Lung microvascular endothelial cell (primary cell): ENCODE results near the gene TTC12. TPM values are rescaled to one million over a fixed set of nuclear protein-coding genes. Genes with fewer than 3 reads are reported as not detected.

ENCODE experiments used
- DNase-seq, 2 donors: peaks; one replicate each; pipeline versions ENCODE4 v3.0.0 to v3.0.0-alpha.2; 2010; ENCODE audit warnings: low read depth in 2 of 2
- total RNA-seq: library from RNA; depleted of rRNA; stranded (reverse); fragments of >200 nt; gene quantifications from 2 replicates; pipeline ENCODE4 v1.2.1, GENCODE V29; 2014

TTC12 gene
- total RNA-seq, 1 donor from 2014 or later = 1.6 TPM

GRCh38 chr11:113404859-113405430 is 90.6 kb downstream of the TTC12 start:
- DNase-seq = no peak

- DNase-seq = no peak
These were observed 91.5 kb downstream of the TTC12 start for GRCh38 chr11:113405724-113406478.

GRCh38 chr11:113407163-113407562 is 92.8 kb downstream of the TTC12 start:
- DNase-seq = no peak

GRCh38 chr11:113408206-113408605 is 93.8 kb downstream of the TTC12 start:
- DNase-seq = no peak

GRCh38 chr11:113408887-113409286 is 94.5 kb downstream of the TTC12 start:
- DNase-seq = no peak

GRCh38 chr11:113409526-113409925 is 95.1 kb downstream of the TTC12 start:
- DNase-seq = no peak

GRCh38 chr11:113410414-113411135 is 96.2 kb downstream of the TTC12 start:
- no peak for DNase-seq

GRCh38 chr11:113411536-113411935 is 97.2 kb downstream of the TTC12 start:
- no peak for DNase-seq

- no peak for DNase-seq
These were observed 98.3 kb downstream of the TTC12 start for GRCh38 chr11:113412675-113413074.

GRCh38 chr11:113415343-113415742 is 101.0 kb downstream of the TTC12 start:
- DNase-seq = no peak

Other genes starting within 250 kb of the TTC12 start
- not detected in 2 replicates for gene ANKK1, start 73.2 kb downstream of the TTC12 start, total RNA-seq
- gene DRD2, start 160.8 kb downstream of the TTC12 start, total RNA-seq = not detected in 2 replicates